HL-60 (cell line): ENCODE measurements around the gene ING2.

Experiments used
- DNase-seq, 2 experiments: peaks; one replicate each; pipeline ENCODE4 v3.0.0-alpha.2; 2010 to 2020; ENCODE audit warnings: low read depth in 1 of 2, low spot score in 1 of 2
- H3K27ac ChIP-seq: fragments of 250-450 bp; sonication (Bioruptor Pico); replicated peaks from 2 replicates; pipeline ENCODE4 v1.5.1; 2020; ENCODE audit warnings: mild to moderate bottlenecking, moderate library complexity
- H3K27me3 ChIP-seq: fragments of 250-450 bp; sonication (Bioruptor Pico); 2 replicates; pipeline ENCODE4 v1.5.1; 2021; ENCODE audit warnings: mild to moderate bottlenecking, moderate library complexity; ENCODE audit not compliant: insufficient read depth, poor library complexity, severe bottlenecking
- H3K4me3 ChIP-seq: replicated peaks from 2 replicates; pipeline ENCODE4 v1.5.1; 2011; ENCODE audit warnings: mild to moderate bottlenecking, control low read depth, low read length; ENCODE audit not compliant: insufficient read depth
- CTCF ChIP-seq: IDR thresholded peaks from one replicate; pipeline ENCODE4 v1.5.1; 2011; ENCODE audit warnings: low read length, control low read depth, inconsistent platforms; ENCODE audit not compliant: insufficient read depth
- GABPA ChIP-seq: IDR thresholded peaks from 2 replicates; pipeline ENCODE4 v1.6.1; 2012; ENCODE audit warnings: low read depth
- POLR2AphosphoS5 ChIP-seq: IDR thresholded peaks from 2 replicates; pipeline ENCODE4 v1.6.1; 2012; ENCODE audit warnings: low read depth
- REST ChIP-seq: IDR thresholded peaks from 2 replicates; pipeline ENCODE4 v1.6.1; 2012; ENCODE audit warnings: low read depth; ENCODE audit not compliant: insufficient replicate concordance
- SPI1 ChIP-seq: IDR thresholded peaks from 2 replicates; pipeline ENCODE4 v1.6.1; 2012; ENCODE audit warnings: low read depth, mild to moderate bottlenecking, borderline replicate concordance

The ING2 gene

GRCh38 chr4:183533698-183534097, 28.8 kb downstream of the ING2 start:
- Histone ChIP-seq H3K4me3 (no peak overlapping the region), H3K27ac (no peak overlapping the region), H3K27me3 (no peaks in the 10 kb centered on the region)
- no peak for TF ChIP-seq GABPA
- DNase-seq = no peak

- no peak for DNase-seq
- Histone ChIP-seq H3K27me3 (no peaks in the 10 kb centered on the region), H3K27ac (no peak overlapping the region), H3K4me3 (no peak overlapping the region)
- no peak for TF ChIP-seq GABPA
- TF ChIP-seq POLR2AphosphoS5 = no peak
These were observed 35.7 kb downstream of the ING2 start for GRCh38 chr4:183540410-183541009.

- TF ChIP-seq CTCF (no peak), GABPA (no peak), REST (no peak), POLR2AphosphoS5 (no peak), SPI1 (no peak)
- no peak overlapping the region for H3K4me3 ChIP-seq
- no peak for DNase-seq
These were observed 36.3 kb downstream of the ING2 start for GRCh38 chr4:183541010-183541751.

GRCh38 chr4:183541752-183542040, 36.8 kb downstream of the ING2 start:
- Histone ChIP-seq H3K27me3 (no peaks in the 10 kb centered on the region), H3K27ac (no peak overlapping the region), H3K4me3 (no peak overlapping the region)
- no peak for DNase-seq
- no peak for TF ChIP-seq SPI1
- no peak for TF ChIP-seq CTCF
- no peak for TF ChIP-seq POLR2AphosphoS5
- no peak for TF ChIP-seq REST
- TF ChIP-seq GABPA = no peak

More at GRCh38 chr4:183541010-183541751, 36.3 kb downstream of the ING2 start:
- H3K27ac ChIP-seq = no peak overlapping the region
- no peaks in the 10 kb centered on the region for H3K27me3 ChIP-seq

- Histone ChIP-seq H3K4me3 (no peak overlapping the region), H3K27ac (no peak overlapping the region), H3K27me3 (no peaks in the 10 kb centered on the region)
- DNase-seq = no peak
- no peak for TF ChIP-seq CTCF
These were observed 38.6 kb downstream of the ING2 start for GRCh38 chr4:183543435-183543834.
